ENCODE results near the gene HPX.
"Not testable (repeated sequence)": the region's sequence is repeated elsewhere in the genome, so short reads cannot be mapped to it uniquely, and the experiment has no call there.

The HPX gene

GRCh38 chr11:6415797-6416196, 25.0 kb downstream of the HPX start:
- no peak for DNase-seq (ENCODE audit: low read depth, low spot score)

- DNase-seq (ENCODE audit: low read depth, low spot score): no peak
Observed at GRCh38 chr11:6414874-6415328, 25.9 kb downstream of the HPX start.

- DNase-seq (ENCODE audit: low read depth, low spot score): no peak
Observed at GRCh38 chr11:6413791-6414201, 27.0 kb downstream of the HPX start.

GRCh38 chr11:6411594-6412031, 29.2 kb downstream of the HPX start:
- no peak for DNase-seq (ENCODE audit: low read depth, low spot score)

GRCh38 chr11:6410695-6411430, 29.9 kb downstream of the HPX start:
- DNase-seq (ENCODE audit: low read depth, low spot score): no peak

- DNase-seq (ENCODE audit: low read depth, low spot score): no peak
Observed at GRCh38 chr11:6406370-6406769, 34.4 kb downstream of the HPX start.

- DNase-seq (ENCODE audit: low read depth, low spot score): no peak
Observed at GRCh38 chr11:6405846-6406245, 34.9 kb downstream of the HPX start.

- DNase-seq (ENCODE audit: low read depth, low spot score): no peak
Observed at GRCh38 chr11:6405052-6405667, 35.6 kb downstream of the HPX start.

GRCh38 chr11:6404342-6405051, 36.3 kb downstream of the HPX start:
- DNase-seq (ENCODE audit: low read depth, low spot score): no peak

- DNase-seq (ENCODE audit: low read depth, low spot score): no peak
Observed at GRCh38 chr11:6403539-6403938, 37.2 kb downstream of the HPX start.

GRCh38 chr11:6402561-6402981, 38.2 kb downstream of the HPX start:
- no peak for DNase-seq (ENCODE audit: low read depth, low spot score)

- DNase-seq (ENCODE audit: low read depth, low spot score): no peak
Observed at GRCh38 chr11:6402061-6402470, 38.7 kb downstream of the HPX start.

GRCh38 chr11:6401464-6401863, 39.3 kb downstream of the HPX start:
- no peak for DNase-seq (ENCODE audit: low read depth, low spot score)

- DNase-seq (ENCODE audit: low read depth, low spot score): no peak
Observed at GRCh38 chr11:6400431-6401345, 40.1 kb downstream of the HPX start.

- no peak for DNase-seq (ENCODE audit: low read depth, low spot score)
Observed at GRCh38 chr11:6397636-6398035, 43.2 kb downstream of the HPX start.

GRCh38 chr11:6397156-6397555, 43.6 kb downstream of the HPX start:
- no peak for DNase-seq (ENCODE audit: low read depth, low spot score)

- DNase-seq (ENCODE audit: low read depth, low spot score): no peak
Observed at GRCh38 chr11:6395470-6396060, 45.2 kb downstream of the HPX start.

GRCh38 chr11:6393989-6394670, 46.7 kb downstream of the HPX start:
- DNase-seq (ENCODE audit: low read depth, low spot score): no peak

- not testable (repeated sequence) for DNase-seq (ENCODE audit: low read depth, low spot score)
Observed at GRCh38 chr11:6392251-6392650, 48.5 kb downstream of the HPX start.

GRCh38 chr11:6391537-6392134, 49.2 kb downstream of the HPX start:
- no peak for DNase-seq (ENCODE audit: low read depth, low spot score)

Data from brain pericyte (primary cell).